ENCODE results near the gene FRMD4A. TPM values are rescaled to one million over a fixed set of nuclear protein-coding genes. Genes with fewer than 3 reads are reported as not detected.

The FRMD4A gene
- total RNA-seq, 1 donor from 2014 or later: 23.7 TPM

- DNase-seq (ENCODE audit: low spot score): no peak
- intact Hi-C loops (cut with DNase I): loop anchor here (5.0 kb wide), 1 partner anchor 99 kb away; no protein-coding TSS in a partner anchor
Measured at GRCh38 chr10:13891128-13892000, 439.4 kb downstream of the FRMD4A start.

- intact Hi-C loops (cut with DNase I): loop anchor here (5.0 kb wide), 1 partner anchor 98 kb away; no protein-coding TSS in a partner anchor
- no peak for DNase-seq (ENCODE audit: low spot score)
Measured at GRCh38 chr10:13890233-13891127, 440.2 kb downstream of the FRMD4A start.

- intact Hi-C loops (cut with DNase I): no loop called here
- no peak for DNase-seq (ENCODE audit: low spot score)
Measured at GRCh38 chr10:13887761-13888160, 443.0 kb downstream of the FRMD4A start.

GRCh38 chr10:13885238-13885990 is 445.3 kb downstream of the FRMD4A start:
- intact Hi-C loops (cut with DNase I): no loop called here
- DNase-seq (ENCODE audit: low spot score): no peak

- intact Hi-C loops (cut with DNase I): no loop called here
- DNase-seq (ENCODE audit: low spot score): no peak
Measured at GRCh38 chr10:13883636-13884444, 446.9 kb downstream of the FRMD4A start.

GRCh38 chr10:13882119-13882711 is 448.5 kb downstream of the FRMD4A start:
- DNase-seq (ENCODE audit: low spot score): peak; percentile 81

GRCh38 chr10:13880760-13881159 is 450.0 kb downstream of the FRMD4A start:
- intact Hi-C loops (cut with DNase I): no loop called here
- DNase-seq (ENCODE audit: low spot score): no peak

More at GRCh38 chr10:13882119-13882711, 448.5 kb downstream of the FRMD4A start:
- intact Hi-C loops (cut with DNase I): no loop called here

- intact Hi-C loops (cut with DNase I): no loop called here
- DNase-seq (ENCODE audit: low spot score): no peak
Measured at GRCh38 chr10:13877154-13877909, 453.4 kb downstream of the FRMD4A start.

GRCh38 chr10:13873196-13873595 is 457.5 kb downstream of the FRMD4A start:
- intact Hi-C loops (cut with DNase I): no loop called here
- no peak for DNase-seq (ENCODE audit: low spot score)

GRCh38 chr10:13872411-13872810 is 458.3 kb downstream of the FRMD4A start:
- DNase-seq (ENCODE audit: low spot score): no peak
- intact Hi-C loops (cut with DNase I): no loop called here

- intact Hi-C loops (cut with DNase I): no loop called here
- no peak for DNase-seq (ENCODE audit: low spot score)
Measured at GRCh38 chr10:13871776-13872175, 458.9 kb downstream of the FRMD4A start.

GRCh38 chr10:13871011-13871410 is 459.7 kb downstream of the FRMD4A start:
- intact Hi-C loops (cut with DNase I): no loop called here

GRCh38 chr10:13869295-13869664 is 461.4 kb downstream of the FRMD4A start:
- DNase-seq (ENCODE audit: low spot score): no peak
- intact Hi-C loops (cut with DNase I): no loop called here

More at GRCh38 chr10:13871011-13871410, 459.7 kb downstream of the FRMD4A start:
- DNase-seq (ENCODE audit: low spot score): no peak

- DNase-seq (ENCODE audit: low spot score): no peak
- intact Hi-C loops (cut with DNase I): no loop called here
Measured at GRCh38 chr10:13868528-13869294, 462.0 kb downstream of the FRMD4A start.

GRCh38 chr10:13867822-13868221 is 462.9 kb downstream of the FRMD4A start:
- intact Hi-C loops (cut with DNase I): no loop called here
- DNase-seq (ENCODE audit: low spot score): no peak

- DNase-seq (ENCODE audit: low spot score): peak; percentile 69
- intact Hi-C loops (cut with DNase I): no loop called here
Measured at GRCh38 chr10:13865758-13866491, 464.8 kb downstream of the FRMD4A start.

Measured in cardiac septum (tissue), 1 donor.